ENCODE data around the gene TFB1M.
"Not testable (repeated sequence)": the region's sequence is repeated elsewhere in the genome, so short reads cannot be mapped to it uniquely, and the experiment has no call there.

TFB1M gene

DNA sequence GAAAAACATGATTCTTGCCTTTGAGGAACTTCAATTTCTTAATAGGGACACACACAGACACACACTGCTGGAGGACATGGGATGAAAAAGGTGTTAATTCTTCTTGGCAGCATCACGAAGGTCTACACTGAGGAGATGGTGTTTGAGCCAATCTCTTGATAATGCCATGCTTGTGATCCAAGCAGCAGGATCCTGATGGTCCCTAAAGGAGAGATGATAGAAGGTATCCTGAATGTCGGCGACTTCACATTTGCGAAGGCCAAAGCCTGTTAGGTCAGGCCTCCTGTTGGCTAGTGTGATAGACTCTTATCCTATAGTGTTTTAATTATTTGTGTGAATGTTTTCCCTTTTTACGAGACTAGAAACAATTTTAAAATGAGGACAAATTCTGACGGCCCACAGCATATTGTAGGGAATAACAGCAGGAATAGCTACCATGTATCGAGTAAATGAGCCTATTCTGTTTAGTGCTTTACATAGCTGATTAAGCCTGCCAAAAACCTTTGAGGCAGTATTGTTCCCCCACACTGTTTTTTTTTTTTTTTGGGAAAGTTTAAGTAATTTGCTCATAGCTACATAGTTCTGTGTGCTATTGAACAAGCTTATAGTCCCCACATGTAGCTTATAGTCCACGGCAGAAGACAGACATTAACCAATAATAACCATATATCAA is 15.3 kb upstream of the TFB1M start:
- no peak for DNase-seq (ENCODE audit: low read depth)

GRCh38 chr6:155328539-155329459 is 14.5 kb upstream of the TFB1M start:
- no peak for DNase-seq (ENCODE audit: low read depth)

DNA sequence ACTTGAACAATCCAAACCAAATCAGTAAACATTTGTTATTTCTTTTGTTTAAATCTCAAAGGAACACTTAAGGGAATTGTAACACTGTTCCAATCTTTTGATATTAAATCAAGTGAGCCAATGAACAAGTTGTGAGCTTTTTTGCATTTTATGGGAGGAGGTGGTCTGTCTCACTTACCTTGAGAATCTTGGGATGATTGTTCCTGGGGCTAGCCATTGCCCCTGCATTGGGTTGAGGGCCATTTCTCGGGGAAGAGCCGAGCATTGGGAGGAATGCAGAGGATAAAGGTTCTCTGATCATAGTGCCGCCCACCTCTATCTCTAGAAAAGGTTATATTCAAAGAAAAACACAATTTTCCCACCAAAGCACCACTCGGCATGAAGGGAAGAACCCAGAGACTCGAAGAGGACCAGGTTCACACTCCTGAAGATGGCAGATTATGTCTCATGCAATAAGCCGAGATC is 13.8 kb upstream of the TFB1M start:
- no peak for DNase-seq (ENCODE audit: low read depth)

GRCh38 chr6:155327326-155328073 is 13.2 kb upstream of the TFB1M start:
- DNase-seq (ENCODE audit: low read depth): peak; percentile 69

DNA sequence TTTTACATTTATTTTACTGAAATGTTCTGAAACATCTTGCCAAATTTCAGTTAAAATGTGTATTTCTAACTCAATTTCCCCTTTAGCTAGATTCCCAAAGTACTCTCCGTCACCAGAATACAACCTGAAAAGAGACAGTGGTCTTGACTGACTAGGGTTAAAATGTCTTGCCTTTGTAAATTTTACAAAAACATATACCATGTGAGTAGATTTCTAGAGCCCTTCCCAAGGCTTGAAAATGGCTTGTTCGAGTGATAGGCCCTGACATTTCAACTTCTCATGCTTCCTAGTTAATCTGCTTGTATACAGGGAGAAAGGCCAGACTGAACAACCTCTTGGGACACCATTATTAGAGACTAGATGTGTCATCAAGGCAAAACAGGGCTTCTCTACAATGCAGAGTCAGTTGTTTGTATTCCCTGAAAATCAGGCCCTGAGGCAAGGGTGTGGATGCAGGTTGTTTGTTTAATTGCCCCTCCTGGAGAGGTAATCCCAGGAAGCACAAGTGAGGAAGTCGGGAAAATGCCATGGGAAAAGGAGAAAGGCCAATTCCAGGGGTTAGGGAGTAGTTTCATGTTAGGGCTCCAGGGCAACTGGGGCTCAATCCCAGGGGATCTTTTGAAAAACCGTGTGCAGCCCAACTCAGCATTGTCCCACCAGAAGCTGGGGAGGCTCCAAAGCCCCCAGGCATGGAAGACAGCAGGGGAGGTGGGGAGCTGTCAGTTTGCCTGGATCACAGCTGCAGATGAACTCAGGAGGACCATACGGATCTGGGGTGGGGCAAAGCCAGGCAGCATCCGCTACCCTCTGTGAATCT is 11.6 kb upstream of the TFB1M start:
- DNase-seq (ENCODE audit: low read depth): no peak

DNA sequence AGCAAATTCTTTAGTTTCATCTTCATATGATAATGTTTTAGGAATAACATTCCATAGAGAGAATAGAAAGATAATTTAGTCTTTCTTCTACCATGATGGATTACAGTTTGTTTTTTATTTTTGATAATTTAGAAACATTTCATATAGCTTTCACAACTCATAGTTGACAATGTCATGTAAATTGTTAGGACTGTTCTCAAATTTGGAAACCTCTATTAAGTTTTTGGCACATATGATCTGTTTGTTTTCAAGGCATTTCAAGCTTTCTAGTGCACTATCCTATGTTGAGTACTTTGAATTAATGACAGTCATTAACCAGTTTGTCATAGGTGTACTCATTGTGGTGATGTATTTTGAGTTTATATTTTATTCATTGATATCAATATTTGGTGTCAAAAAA is 10.7 kb upstream of the TFB1M start:
- DNase-seq (ENCODE audit: low read depth): no peak

- no peak for DNase-seq (ENCODE audit: low read depth)
Observed at GRCh38 chr6:155324172-155324571, 9.9 kb upstream of the TFB1M start.

DNA sequence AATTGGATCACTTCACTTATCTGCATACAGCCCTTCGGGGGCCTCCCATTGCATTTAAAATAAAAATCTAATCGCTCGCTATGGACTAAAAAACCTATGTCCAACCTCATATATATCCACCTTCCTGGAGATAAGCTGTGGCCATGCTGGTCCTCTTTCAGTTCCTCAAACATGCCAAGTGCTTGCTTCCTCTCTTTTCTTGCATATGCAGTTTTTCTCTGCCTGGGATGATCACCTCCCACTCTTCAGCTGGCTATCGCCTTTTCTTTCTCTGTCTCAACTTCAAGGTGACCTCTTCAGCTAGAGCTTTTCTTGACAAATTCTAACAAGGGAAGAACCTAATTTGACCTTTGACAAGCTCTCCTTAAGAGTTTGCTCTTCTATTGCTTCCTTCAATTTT is 5.6 kb upstream of the TFB1M start:
- DNase-seq (ENCODE audit: low read depth): no peak

DNA sequence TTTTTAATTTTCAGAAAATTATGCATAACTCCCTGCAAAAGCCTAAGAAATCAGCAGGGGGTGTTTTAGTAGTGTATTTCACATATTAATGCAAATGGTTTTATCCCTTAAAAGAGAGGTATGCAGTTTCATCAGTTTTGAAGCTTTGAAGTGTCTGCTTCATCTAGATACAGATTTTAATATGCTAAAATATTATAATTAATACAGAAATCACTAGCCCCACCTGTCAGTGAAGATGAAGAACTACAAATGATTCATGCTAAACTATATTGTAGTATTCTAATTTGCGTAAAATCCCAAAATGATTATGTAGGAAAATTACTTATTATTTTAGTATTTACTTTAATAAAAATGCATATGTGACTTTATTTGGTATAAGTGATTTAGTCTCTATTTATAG is 2.9 kb upstream of the TFB1M start:
- no peak for DNase-seq (ENCODE audit: low read depth)

GRCh38 chr6:155316419-155316818 is 2.1 kb upstream of the TFB1M start:
- DNase-seq (ENCODE audit: low read depth): no peak

DNA sequence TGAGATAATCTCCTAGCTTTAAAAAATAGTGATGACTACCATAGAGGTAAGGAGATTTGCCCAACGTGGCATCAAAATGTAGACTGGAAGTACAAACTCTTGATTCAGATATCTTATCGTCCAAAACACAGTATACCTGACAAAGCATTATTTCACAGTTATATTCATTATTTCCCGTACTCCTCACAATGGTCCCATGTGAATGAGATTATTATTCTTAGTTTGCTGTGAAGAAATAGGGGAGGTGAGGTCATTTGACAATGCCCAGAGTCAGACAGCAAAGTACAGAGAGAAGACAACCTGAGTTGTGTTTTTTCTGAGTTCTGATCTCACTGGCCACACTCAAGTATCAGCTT is 1.2 kb upstream of the TFB1M start:
- no peak for DNase-seq (ENCODE audit: low read depth)

GRCh38 chr6:155314773-155315515 is 660 bp upstream of the TFB1M start:
- peak; percentile 86 for DNase-seq (ENCODE audit: low read depth)

GRCh38 chr6:155313602-155314091 is 637 bp downstream of the TFB1M start:
- DNase-seq (ENCODE audit: low read depth): no peak

DNA sequence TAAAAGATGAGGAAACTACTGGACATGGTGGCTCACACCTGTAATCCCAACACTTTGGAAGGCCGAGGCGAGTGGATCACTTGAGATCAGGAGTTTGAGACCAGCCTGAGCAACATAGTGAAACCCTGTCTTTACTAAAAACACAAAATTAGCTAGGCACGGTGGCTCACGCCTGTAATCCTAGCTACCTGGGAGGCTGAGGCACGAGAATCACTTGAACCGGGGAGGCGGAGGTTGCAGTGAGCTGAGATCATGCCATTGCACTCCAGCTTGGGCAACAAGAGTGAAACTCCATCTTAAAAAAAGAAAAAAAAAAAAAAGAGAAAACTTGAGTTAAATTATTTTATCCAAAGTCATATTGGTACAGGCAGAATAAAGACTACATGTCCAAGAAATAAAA is 1.3 kb downstream of the TFB1M start:
- DNase-seq (ENCODE audit: low read depth): not testable (repeated sequence)

DNA sequence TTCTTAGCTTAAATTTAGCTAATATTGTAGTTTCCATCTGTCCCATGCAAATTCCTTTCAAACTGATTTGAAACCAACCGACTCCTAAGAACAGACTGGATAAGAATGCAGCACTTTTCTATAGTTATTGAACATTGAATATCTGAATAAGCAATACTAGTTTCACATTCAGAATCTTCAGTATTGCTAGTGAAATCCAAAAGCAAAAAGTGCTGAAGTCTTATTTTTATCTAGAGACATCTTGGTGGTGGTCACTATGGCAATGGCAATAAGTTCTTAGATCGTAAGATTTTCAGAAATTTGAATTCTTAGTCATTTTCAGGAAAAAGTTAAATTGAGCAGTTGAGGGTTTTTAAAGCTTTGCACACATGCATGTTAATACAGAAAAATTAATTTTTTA is 2.7 kb downstream of the TFB1M start:
- DNase-seq (ENCODE audit: low read depth): no peak

GRCh38 chr6:155311086-155311485 is 3.2 kb downstream of the TFB1M start:
- DNase-seq (ENCODE audit: low read depth): no peak

GRCh38 chr6:155310596-155310995 is 3.7 kb downstream of the TFB1M start:
- DNase-seq (ENCODE audit: low read depth): no peak

DNA sequence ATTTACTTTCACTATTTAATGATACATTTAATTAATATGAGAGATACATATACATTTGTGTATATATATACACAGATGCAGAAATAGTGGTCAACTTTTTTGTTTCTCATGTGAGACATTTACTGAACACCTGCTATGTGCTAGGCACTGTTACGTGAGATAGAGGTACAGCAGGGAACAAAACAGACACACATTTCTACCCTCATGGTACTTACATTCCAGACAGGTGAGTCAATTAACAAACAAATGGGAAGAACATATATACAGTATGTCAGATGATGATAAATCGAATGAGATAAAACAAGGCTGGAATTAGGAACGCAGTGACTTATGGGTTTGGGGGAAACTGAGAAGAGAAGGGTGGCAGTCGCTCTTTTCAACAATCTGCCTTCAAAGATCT is 5.1 kb downstream of the TFB1M start:
- no peak for DNase-seq (ENCODE audit: low read depth)

DNA sequence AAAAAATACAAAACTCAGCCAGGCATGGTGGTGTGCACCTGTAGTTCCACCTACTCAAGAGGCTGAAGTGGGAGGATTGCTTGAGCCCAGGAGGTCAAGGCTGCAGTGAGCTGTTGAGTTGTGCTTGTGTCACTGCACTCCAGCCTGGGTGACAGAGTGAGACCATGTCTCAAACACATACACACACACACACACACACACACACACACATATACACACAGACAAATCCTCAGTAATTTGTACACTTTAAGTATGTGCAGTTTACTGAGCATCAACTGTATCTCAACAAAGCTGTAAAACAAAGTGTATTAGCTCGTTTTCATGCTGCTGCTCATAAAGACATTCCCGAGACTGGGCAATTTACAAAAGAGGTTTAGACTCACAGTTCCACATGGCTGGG is 7.3 kb downstream of the TFB1M start:
- no peak for DNase-seq (ENCODE audit: low read depth)

GRCh38 chr6:155303361-155303870 is 10.9 kb downstream of the TFB1M start:
- no peak for DNase-seq (ENCODE audit: low read depth)

DNA sequence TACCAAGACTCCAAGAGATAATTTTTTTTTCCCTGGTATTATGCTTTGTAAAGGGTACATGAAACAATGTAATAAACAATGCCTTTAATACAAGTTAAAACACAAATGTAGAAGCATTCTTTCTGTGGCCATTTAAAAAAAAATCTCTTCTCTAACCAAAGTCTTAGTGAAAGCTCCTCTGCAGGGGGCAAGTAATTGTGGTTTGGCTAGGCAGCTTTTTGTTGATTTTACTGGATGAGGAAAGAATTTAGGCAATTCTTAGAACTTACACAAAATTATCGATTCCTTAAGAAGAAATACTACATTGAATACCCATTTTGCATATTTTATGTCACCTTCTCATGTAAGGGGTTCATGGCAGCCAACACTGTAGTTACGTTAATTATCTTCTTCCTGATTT is 12.4 kb downstream of the TFB1M start:
- DNase-seq (ENCODE audit: low read depth): peak; percentile 8

All from fibroblast of the conjunctiva (primary cell).